HS-27A (cell line): Measurements from ENCODE around the gene PCMT1.
"Not testable (repeated sequence)": the region's sequence is repeated elsewhere in the genome, so short reads cannot be mapped to it uniquely, and the experiment has no call there.

Experiments
- DNase-seq: peaks from one replicate; pipeline ENCODE4 v3.0.0-alpha.2; 2012; ENCODE audit warnings: low read depth, missing footprints

PCMT1 gene

GRCh38 chr6:149820506-149820905, 71.0 kb downstream of the PCMT1 start:
- DNase-seq, result no peak

- DNase-seq, result no peak
Measured at GRCh38 chr6:149821492-149821891, 72.0 kb downstream of the PCMT1 start.

GRCh38 chr6:149823013-149823412, 73.5 kb downstream of the PCMT1 start:
- no peak for DNase-seq

- DNase-seq, result no peak
Measured at GRCh38 chr6:149825292-149825691, 75.8 kb downstream of the PCMT1 start.

GRCh38 chr6:149830731-149831307, 81.3 kb downstream of the PCMT1 start:
- no peak for DNase-seq

GRCh38 chr6:149831308-149831820, 81.8 kb downstream of the PCMT1 start:
- DNase-seq, result no peak

- no peak for DNase-seq
Measured at GRCh38 chr6:149833651-149834050, 84.1 kb downstream of the PCMT1 start.

- DNase-seq, result no peak
Measured at GRCh38 chr6:149834513-149835481, 85.3 kb downstream of the PCMT1 start.

- DNase-seq, result peak; percentile 30
Measured at GRCh38 chr6:149840345-149841075, 91.0 kb downstream of the PCMT1 start.

- no peak for DNase-seq
Measured at GRCh38 chr6:149842331-149842730, 92.8 kb downstream of the PCMT1 start.

GRCh38 chr6:149843051-149843633, 93.6 kb downstream of the PCMT1 start:
- no peak for DNase-seq

- DNase-seq, result peak; percentile 53
Measured at GRCh38 chr6:149844036-149844435, 94.5 kb downstream of the PCMT1 start.

GRCh38 chr6:149844480-149844879, 94.9 kb downstream of the PCMT1 start:
- no peak for DNase-seq

- no peak for DNase-seq
Measured at GRCh38 chr6:149845549-149845948, 96.0 kb downstream of the PCMT1 start.

GRCh38 chr6:149846321-149846720, 96.8 kb downstream of the PCMT1 start:
- DNase-seq, result peak; percentile 82

- DNase-seq, result no peak
Measured at GRCh38 chr6:149847939-149848267, 98.4 kb downstream of the PCMT1 start.

- not testable (repeated sequence) for DNase-seq
Measured at GRCh38 chr6:149848343-149848742, 98.8 kb downstream of the PCMT1 start.

- DNase-seq, result no peak
Measured at GRCh38 chr6:149851461-149852110, 102.0 kb downstream of the PCMT1 start.

- DNase-seq, result no peak
Measured at GRCh38 chr6:149852180-149852579, 102.6 kb downstream of the PCMT1 start.

- DNase-seq, result no peak
Measured at GRCh38 chr6:149852881-149853280, 103.3 kb downstream of the PCMT1 start.

GRCh38 chr6:149854017-149854416, 104.5 kb downstream of the PCMT1 start:
- DNase-seq, result not testable (repeated sequence)

GRCh38 chr6:149854532-149854931, 105.0 kb downstream of the PCMT1 start:
- peak; percentile 53 for DNase-seq
